GM20000 (cell line): ENCODE results near the gene TBXA2R.

Experiments
- DNase-seq: peaks from one replicate; pipeline ENCODE4 v3.0.0; 2012; ENCODE audit warnings: low spot score
- TF ChIP-seq, protein P1 (sequence below): IDR thresholded peaks from 2 replicates; pipeline ENCODE4 v1.5.1; 2012; ENCODE audit warnings: mild to moderate bottlenecking, control low read depth; ENCODE audit errors: extremely low read depth, missing control alignments

The TBXA2R gene

DNA sequence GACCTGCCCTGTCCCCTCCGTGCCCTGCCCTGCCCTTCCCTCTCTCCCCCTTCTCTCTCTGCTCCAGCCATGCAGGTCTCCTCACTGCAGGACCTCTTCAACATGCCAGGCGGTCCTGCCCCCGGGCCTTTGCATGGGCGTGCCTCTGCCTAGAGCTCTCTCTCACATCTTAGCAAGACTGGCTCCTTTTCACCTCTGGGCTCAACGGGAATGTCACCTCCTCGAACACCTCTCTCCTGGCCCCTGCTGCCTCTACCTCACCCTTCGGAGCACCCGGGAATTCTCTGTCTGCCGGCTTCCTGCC, 54.9 kb downstream of the TBXA2R start:
- TF ChIP-seq, protein P1, sequence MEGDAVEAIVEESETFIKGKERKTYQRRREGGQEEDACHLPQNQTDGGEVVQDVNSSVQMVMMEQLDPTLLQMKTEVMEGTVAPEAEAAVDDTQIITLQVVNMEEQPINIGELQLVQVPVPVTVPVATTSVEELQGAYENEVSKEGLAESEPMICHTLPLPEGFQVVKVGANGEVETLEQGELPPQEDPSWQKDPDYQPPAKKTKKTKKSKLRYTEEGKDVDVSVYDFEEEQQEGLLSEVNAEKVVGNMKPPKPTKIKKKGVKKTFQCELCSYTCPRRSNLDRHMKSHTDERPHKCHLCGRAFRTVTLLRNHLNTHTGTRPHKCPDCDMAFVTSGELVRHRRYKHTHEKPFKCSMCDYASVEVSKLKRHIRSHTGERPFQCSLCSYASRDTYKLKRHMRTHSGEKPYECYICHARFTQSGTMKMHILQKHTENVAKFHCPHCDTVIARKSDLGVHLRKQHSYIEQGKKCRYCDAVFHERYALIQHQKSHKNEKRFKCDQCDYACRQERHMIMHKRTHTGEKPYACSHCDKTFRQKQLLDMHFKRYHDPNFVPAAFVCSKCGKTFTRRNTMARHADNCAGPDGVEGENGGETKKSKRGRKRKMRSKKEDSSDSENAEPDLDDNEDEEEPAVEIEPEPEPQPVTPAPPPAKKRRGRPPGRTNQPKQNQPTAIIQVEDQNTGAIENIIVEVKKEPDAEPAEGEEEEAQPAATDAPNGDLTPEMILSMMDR: no peak
- no peak for DNase-seq

DNA sequence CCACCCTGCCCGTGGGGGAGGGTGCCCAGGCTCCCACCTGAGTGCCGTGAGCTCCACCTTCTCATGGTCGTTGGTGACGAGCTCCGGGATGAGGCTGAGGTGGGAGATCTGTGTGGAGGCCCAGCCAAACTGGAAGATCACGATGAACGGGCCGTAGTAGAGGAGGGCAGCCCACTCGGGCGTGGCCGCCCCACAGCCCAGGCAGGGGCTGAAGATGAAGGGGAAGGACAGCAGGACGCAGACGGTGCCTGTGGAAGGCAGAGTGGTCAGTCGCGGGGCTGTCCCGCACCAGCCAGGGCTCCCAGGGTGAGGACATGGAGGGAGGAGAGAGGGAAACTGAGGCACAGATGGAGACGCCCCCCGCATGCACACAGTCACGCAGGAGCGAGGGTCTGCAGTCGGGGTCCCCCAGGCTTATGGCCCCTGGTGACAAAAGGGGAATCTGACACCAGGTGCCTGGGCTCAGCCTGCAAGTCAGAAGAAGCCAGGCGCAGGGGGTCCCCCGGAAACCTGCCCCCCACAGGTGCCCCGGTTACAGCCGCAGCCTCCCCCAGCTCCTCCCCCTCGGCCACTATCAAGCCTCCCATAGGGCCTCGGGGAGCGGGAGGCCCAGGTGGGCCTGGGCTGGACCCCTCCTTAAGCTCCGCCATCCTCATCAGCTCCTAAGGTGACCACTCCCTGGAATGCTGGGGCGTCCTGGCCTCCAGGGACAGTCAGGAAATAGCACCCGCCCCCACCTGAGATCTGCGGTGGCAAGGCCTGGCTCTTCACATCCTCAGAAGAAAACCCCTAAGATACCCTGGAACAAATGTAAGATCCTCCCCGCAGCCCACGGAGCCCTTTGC, 55.5 kb downstream of the TBXA2R start:
- TF ChIP-seq, protein P1: no peak
- DNase-seq: no peak

DNA sequence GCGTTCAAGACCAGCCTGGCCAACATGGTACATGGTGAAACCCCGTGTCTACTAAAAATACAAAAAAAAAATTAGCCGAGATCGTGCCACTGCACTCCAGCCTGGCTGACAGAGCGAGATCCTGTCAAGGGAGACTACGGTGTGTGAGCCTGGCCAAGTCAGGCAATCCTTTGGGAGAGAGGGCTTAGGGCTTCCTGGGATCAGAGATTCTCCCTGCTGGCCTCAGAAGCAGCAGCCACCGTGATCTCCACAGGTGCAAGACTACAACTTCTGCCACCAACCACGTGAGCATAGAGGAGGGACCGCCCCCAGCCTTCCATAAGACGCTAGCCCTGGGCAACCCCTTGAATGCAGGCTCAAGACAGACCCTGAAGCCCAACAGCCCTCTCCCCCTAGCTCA, 56.9 kb downstream of the TBXA2R start:
- TF ChIP-seq, protein P1: no peak

GRCh38 chr19:3548606-3549005, 58.1 kb downstream of the TBXA2R start:
- DNase-seq: no peak
- TF ChIP-seq, protein P1: no peak

More for the DNA sequence above, 56.9 kb downstream of the TBXA2R start:
- DNase-seq: no peak

DNA sequence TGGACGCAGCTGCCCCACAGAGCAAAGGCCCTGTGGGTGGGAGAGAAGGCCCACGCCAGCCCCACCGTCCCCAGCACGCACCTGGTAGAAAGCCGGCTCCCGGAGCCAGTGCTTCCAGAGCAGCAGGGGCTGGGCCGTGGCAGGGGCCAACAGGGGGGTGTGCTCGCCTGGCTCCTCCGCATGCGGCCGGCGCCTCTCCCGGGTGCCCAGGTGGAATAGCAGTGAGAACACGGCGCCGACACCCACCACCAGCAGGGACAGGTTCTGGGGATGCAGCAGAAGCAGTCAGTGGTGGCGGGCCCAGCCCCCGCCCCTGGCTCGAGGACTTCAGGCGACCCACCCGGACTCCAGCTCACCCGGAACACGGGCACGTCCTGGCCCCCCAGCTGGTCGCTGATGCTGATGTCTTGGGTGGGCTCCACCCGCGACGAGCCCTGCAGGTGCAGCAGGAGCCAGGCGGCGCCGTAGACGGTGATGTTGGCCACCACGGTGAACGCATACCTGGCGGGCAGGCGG, 58.9 kb downstream of the TBXA2R start:
- TF ChIP-seq, protein P1: no peak
- no peak for DNase-seq

DNA sequence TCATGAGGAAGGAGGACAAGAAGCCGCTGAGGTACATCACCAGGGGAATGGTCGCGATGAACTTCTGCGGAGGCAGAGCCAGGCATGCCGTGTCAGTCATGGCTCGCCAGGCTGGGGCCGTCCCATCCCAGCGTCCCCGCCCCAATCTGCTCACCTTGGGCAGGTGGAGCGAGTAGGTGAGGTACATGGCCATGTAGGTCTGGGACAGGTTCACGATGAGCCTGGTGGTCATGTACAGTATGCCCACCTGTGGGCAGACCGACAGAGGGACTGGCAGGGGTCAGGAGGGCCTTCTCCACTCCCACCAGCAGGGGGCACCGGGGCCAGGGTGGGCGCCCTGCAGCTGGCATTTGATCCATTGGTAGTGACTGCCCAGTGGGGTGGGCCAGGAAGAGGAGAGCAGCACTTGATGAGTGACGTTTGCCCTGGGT, 59.4 kb downstream of the TBXA2R start:
- no peak for DNase-seq
- TF ChIP-seq, protein P1: peak; percentile 39

- TF ChIP-seq, protein P1: no peak
These were observed 60.6 kb downstream of the TBXA2R start for GRCh38 chr19:3546119-3546518.

More at GRCh38 chr19:3546119-3546518, 60.6 kb downstream of the TBXA2R start:
- no peak for DNase-seq
